ENCODE measurements around the gene GHDC. TPM values are rescaled to one million over a fixed set of nuclear protein-coding genes. Genes with fewer than 3 reads are reported as not detected.
"Not testable (repeated sequence)": the region's sequence is repeated elsewhere in the genome, so short reads cannot be mapped to it uniquely, and the experiment has no call there.

GHDC gene
- polyA plus RNA-seq, 1 donor from 2014 or later = 3.2 TPM

DNA sequence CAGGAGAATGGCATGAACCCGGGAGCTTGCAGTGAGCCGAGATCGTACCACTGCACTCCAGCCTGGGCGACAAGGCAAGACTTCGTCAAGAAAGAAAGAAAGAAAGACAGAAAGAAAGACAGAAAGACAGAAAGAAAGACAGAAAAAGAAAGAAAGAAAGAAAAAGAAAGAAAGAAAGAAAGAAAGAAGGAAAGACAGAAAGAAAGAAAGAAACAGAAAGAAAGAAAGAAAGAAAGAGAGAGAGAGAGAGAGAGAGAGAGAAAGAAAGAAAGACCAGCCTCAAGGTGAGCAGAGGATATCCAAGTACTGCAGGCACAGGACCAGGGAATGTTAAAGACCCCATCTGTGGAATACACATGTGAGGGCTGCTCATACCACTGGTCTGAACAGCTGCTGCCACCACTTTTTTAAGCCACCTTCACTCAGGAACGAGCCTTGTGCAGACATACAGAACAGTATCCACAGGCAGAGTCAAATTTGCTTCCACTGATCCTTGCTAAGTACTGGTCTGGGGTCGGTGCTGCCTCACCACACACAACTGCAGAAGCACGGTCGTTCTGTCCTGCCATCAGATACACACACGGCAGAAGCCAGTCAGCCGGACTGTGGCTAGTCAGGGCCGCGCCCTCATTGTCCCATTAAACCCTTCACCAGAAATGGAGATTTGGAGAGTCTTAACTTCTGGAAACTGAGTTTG is 47.2 kb downstream of the GHDC start:
- Histone ChIP-seq H3F3A (ENCODE audit: insufficient read depth, low read length, poor library complexity, severe bottlenecking) (no peaks in the 10 kb centered on the region), H3K79me2 (replicated peaks; ENCODE audit: insufficient read depth, low read length) (peaks cover 11% of the 10 kb centered on the region), H3K9me2 (ENCODE audit: insufficient read depth, low read length) (no peaks in the 10 kb centered on the region), H3K9me3 (ENCODE audit: low read length) (no peaks in the 10 kb centered on the region), H3K9ac (ENCODE audit: low read length) (no peak overlapping the region), H3K4me2 (ENCODE audit: low read length) (no peak overlapping the region), H3K27ac (ENCODE audit: low read length) (no peak overlapping the region), H2AFZ (ENCODE audit: low read depth, low read length) (no peak overlapping the region), H3K36me3 (ENCODE audit: insufficient read depth, low read length) (no peaks in the 10 kb centered on the region), H3K27me3 (ENCODE audit: insufficient read depth, low read depth, low read length) (no peaks in the 10 kb centered on the region), H3K4me3 (ENCODE audit: low read length) (no peak overlapping the region), H4K20me1 (ENCODE audit: insufficient read depth) (peaks cover 8% of the 10 kb centered on the region)
- TF ChIP-seq, protein P1, sequence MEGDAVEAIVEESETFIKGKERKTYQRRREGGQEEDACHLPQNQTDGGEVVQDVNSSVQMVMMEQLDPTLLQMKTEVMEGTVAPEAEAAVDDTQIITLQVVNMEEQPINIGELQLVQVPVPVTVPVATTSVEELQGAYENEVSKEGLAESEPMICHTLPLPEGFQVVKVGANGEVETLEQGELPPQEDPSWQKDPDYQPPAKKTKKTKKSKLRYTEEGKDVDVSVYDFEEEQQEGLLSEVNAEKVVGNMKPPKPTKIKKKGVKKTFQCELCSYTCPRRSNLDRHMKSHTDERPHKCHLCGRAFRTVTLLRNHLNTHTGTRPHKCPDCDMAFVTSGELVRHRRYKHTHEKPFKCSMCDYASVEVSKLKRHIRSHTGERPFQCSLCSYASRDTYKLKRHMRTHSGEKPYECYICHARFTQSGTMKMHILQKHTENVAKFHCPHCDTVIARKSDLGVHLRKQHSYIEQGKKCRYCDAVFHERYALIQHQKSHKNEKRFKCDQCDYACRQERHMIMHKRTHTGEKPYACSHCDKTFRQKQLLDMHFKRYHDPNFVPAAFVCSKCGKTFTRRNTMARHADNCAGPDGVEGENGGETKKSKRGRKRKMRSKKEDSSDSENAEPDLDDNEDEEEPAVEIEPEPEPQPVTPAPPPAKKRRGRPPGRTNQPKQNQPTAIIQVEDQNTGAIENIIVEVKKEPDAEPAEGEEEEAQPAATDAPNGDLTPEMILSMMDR (IDR thresholded peaks at IDR 0.05; ENCODE audit: poor library complexity, severe bottlenecking) = no peak
- TF ChIP-seq, protein P2, sequence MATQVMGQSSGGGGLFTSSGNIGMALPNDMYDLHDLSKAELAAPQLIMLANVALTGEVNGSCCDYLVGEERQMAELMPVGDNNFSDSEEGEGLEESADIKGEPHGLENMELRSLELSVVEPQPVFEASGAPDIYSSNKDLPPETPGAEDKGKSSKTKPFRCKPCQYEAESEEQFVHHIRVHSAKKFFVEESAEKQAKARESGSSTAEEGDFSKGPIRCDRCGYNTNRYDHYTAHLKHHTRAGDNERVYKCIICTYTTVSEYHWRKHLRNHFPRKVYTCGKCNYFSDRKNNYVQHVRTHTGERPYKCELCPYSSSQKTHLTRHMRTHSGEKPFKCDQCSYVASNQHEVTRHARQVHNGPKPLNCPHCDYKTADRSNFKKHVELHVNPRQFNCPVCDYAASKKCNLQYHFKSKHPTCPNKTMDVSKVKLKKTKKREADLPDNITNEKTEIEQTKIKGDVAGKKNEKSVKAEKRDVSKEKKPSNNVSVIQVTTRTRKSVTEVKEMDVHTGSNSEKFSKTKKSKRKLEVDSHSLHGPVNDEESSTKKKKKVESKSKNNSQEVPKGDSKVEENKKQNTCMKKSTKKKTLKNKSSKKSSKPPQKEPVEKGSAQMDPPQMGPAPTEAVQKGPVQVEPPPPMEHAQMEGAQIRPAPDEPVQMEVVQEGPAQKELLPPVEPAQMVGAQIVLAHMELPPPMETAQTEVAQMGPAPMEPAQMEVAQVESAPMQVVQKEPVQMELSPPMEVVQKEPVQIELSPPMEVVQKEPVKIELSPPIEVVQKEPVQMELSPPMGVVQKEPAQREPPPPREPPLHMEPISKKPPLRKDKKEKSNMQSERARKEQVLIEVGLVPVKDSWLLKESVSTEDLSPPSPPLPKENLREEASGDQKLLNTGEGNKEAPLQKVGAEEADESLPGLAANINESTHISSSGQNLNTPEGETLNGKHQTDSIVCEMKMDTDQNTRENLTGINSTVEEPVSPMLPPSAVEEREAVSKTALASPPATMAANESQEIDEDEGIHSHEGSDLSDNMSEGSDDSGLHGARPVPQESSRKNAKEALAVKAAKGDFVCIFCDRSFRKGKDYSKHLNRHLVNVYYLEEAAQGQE (IDR thresholded peaks at IDR 0.05; ENCODE audit: borderline replicate concordance) = no peak
- TF ChIP-seq POLR2AphosphoS5 (IDR thresholded peaks at IDR 0.05) (no peak), MXI1 (conservative IDR thresholded peaks at IDR 0.05; ENCODE audit: poor library complexity, severe bottlenecking) (no peak), RAD21 (conservative IDR thresholded peaks at IDR 0.05) (no peak), EZH2 (IDR thresholded peaks at IDR 0.05; ENCODE audit: borderline replicate concordance, insufficient read depth, low read length, poor library complexity, severe bottlenecking) (no peak), TAF1 (IDR thresholded peaks at IDR 0.05; ENCODE audit: low read depth) (no peak), EP300 (conservative IDR thresholded peaks at IDR 0.05; ENCODE audit: poor library complexity, severe bottlenecking) (no peak), SMC3 (conservative IDR thresholded peaks at IDR 0.05; ENCODE audit: poor library complexity) (no peak)

DNA sequence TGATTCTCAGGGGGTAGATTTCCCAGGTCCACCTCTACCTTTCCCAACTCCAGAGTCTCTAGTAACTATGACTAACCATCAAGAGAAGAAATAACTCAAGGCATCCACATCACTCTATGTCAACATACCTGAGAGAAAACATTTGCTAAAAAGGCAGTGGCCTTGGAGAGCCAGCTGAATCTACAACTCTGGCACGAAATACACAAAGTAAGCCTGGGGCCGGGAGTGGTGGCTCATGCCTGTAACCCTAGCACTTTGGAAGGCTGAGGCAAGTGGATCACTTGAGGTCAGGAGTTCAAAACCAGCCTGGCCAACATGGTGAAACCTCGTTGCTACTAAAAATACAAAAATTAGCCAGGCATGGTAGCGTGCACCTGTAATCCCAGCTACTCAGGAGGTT is 51.2 kb downstream of the GHDC start:
- not testable (repeated sequence) for H3K4me2 ChIP-seq (ENCODE audit: low read length); H3K9ac ChIP-seq (ENCODE audit: low read length); H3K79me2 ChIP-seq (replicated peaks; ENCODE audit: insufficient read depth, low read length)

More for the DNA sequence above, 51.2 kb downstream of the GHDC start:
- not testable (repeated sequence) for H4K20me1 ChIP-seq (ENCODE audit: insufficient read depth); H2AFZ ChIP-seq (ENCODE audit: low read depth, low read length); H3K9me3 ChIP-seq (ENCODE audit: low read length); H3K4me3 ChIP-seq (ENCODE audit: low read length); H3K9me2 ChIP-seq (ENCODE audit: insufficient read depth, low read length); H3K27ac ChIP-seq (ENCODE audit: low read length); H3F3A ChIP-seq (ENCODE audit: insufficient read depth, low read length, poor library complexity, severe bottlenecking); H3K27me3 ChIP-seq (ENCODE audit: insufficient read depth, low read depth, low read length); H3K36me3 ChIP-seq (ENCODE audit: insufficient read depth, low read length)

All from neural cell (in vitro differentiated cells).